ENCODE measurements around the gene BCL3.
A peak's percentile ranks its signal among the peaks of the same experiment; 100 is the strongest.

The BCL3 gene

DNA sequence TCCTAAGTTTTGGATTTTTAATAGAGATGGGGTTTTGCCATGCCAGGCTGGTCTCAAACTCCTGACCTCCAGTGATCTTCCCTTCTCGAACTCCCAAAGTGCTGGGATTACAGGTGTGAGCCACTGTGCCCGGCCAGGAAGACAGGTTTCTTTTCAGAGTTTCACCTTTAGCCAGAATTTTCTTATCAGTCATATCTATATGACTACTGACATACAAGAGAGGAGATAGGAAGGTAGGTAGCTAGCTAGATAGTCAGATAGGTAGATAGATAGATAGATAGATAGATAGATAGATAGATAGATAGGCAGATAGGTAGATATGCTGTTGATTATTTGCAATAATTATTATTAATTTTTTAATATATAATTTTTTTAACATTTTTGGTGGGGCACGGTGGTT, 36.8 kb downstream of the BCL3 start:
- no peak for DNase-seq (ENCODE audit: low read depth in 3 of 3, low spot score in 1 of 3)

- no peak for DNase-seq (ENCODE audit: low read depth in 3 of 3, low spot score in 1 of 3)
These were observed 37.5 kb downstream of the BCL3 start for GRCh38 chr19:44785993-44786392.

DNA sequence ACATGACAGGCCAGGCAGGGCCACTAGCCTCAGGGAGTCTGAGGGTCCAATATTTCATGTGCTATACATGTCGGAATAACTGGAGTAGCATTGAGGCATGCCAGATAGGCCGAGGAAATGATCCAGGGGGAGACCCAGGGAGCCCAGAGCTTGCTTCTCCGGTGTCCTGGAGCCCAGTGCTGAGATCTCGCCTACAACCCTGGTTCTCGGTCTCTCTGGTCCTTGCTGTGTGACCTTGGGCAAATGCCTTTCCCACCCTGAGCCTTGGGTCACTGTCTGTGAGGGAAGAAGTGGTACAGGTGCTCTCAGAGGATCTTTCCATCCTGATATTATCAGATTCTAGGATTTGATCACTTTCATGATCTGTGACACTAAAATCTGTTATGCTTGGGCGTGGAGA, 40.5 kb downstream of the BCL3 start:
- DNase-seq (ENCODE audit: low read depth in 3 of 3, low spot score in 1 of 3) = no peak

- no peak for DNase-seq (ENCODE audit: low read depth in 3 of 3, low spot score in 1 of 3)
These were observed 41.5 kb downstream of the BCL3 start for GRCh38 chr19:44789943-44790483.

GRCh38 chr19:44792281-44792680, 43.8 kb downstream of the BCL3 start:
- no peak for DNase-seq (ENCODE audit: low read depth in 3 of 3, low spot score in 1 of 3)

DNA sequence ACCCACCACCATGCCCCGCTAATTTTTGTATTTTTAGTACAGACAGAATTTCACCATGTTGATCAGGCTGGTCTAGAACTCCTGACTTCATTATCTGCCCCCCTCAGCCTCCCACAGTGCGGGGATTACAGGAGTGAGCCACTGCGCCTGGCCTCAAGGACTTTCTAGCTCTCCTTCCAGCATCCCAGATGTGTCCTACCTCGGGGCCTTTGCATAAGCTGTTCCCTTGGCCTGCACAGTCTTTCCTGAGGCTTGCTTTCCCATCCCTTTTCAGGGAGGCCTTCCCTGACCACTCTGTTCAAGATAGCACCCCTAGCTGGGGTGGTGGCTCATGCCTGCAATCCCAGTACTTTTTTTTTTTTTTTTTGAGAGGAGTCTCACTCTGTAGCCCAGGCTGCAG, 46.1 kb downstream of the BCL3 start:
- no peak for DNase-seq (ENCODE audit: low read depth in 3 of 3, low spot score in 1 of 3)

- no peak for DNase-seq (ENCODE audit: low read depth in 3 of 3, low spot score in 1 of 3)
These were observed 47.0 kb downstream of the BCL3 start for GRCh38 chr19:44795398-44795987.

- no peak for DNase-seq (ENCODE audit: low read depth in 3 of 3, low spot score in 1 of 3)
These were observed 48.2 kb downstream of the BCL3 start for GRCh38 chr19:44796701-44797115.

GRCh38 chr19:44799627-44800346, 51.3 kb downstream of the BCL3 start:
- DNase-seq (ENCODE audit: low read depth in 3 of 3, low spot score in 1 of 3) = no peak

- DNase-seq (ENCODE audit: low read depth in 3 of 3, low spot score in 1 of 3) = peak; percentile 51 to 79 (median 65)
These were observed 52.0 kb downstream of the BCL3 start for GRCh38 chr19:44800461-44800860.

GRCh38 chr19:44803442-44804428, 55.2 kb downstream of the BCL3 start:
- DNase-seq (ENCODE audit: low read depth in 3 of 3, low spot score in 1 of 3) = no peak

DNA sequence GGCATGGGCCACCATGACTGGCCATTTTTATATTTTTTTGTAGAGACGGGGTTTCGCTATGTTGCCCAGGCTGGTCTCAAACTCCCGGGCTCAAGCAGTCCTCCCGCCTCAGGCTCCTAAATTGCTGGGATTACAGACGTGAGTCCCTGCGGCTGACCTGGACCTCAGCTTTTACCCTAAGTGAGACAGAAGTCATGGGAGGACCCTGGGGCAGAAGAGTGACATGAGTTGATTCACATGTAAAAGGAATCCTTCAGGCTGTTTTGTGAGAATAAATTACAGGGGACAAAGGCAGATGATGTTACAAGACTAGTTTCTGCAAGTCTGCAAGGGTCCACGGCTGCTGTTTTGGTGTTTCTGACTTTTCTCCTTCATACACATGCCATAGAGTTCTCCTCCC, 57.8 kb downstream of the BCL3 start:
- DNase-seq (ENCODE audit: low read depth in 3 of 3, low spot score in 1 of 3) = no peak

DNA sequence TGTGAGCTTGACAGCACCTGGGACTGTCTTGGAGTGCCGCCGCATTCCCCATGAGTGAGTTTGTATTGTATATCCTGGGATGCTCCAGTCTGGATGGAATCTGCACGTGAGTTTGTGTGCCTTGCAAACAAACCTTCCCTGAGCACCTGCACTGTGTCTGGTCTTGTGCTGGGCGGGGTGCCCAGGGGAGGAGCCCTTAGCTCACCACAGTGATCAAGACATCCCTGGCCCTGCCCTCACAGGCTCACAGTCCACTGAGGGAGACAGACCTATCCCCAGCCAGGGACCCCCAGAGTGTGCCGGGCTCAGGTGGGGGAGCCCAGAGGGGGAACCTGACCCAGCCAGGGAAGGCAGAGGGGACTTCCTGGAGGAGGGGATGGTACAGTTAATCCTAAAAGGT, 58.7 kb downstream of the BCL3 start:
- DNase-seq (ENCODE audit: low read depth in 3 of 3, low spot score in 1 of 3) = no peak

GRCh38 chr19:44807652-44808462, 59.3 kb downstream of the BCL3 start:
- DNase-seq (ENCODE audit: low read depth in 3 of 3, low spot score in 1 of 3) = no peak

DNA sequence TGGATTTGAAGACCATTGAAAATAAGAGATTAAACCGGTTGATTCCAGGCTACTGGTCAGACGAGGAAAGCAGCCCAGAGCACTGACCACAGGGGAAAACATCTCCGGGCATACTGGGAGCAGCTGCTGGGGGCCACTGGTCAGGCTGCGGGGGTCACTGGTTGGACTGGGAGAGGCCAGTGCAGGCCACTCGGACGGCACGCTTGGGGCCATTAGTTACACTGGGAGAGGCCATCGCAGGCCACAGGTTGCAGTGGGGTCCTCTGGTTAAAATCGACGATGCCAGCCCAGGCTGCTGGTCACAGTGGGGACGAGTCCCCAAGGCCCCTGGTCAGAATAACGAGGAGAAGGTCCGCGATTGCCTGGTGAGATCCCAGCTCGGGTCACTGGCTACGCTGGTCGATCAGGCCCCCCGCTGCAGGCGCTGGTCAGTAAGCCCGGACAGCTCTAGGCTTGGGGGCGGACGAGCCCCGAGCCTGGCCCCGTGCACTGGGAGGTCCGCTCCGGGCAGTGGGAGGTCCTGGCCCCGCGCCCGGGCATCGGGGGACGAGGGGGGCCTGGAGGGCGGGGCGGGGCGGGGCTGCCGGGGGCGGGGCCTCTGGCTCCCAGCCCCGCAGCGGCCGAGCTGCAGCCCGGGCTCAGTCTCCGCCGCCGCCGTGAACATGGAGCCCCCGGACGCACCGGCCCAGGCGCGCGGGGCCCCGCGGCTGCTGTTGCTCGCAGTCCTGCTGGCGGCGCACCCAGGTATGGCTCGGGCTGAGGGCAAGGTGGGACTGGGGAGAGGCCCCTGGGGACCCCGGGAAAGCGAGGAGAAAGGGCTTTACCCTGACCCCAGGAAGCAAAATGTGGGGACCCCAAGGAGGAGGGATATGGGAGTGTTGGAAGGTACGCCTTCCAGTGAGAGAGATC, 60.2 kb downstream of the BCL3 start, which contains the start of gene BCAM:
Gene BCAM, plus strand, starts transcription at position 641 of the 909 bp plus-strand sequence. Its CDS starts 22 bp downstream, at position 663.
- no peak for DNase-seq (ENCODE audit: low read depth in 3 of 3, low spot score in 1 of 3)

Data from stimulated activated CD4-positive, alpha-beta T cell treated with anti-CD3 and anti-CD28 coated beads, TNF-alpha, amount 100 ng/mL, for 1 hour (primary cell).